Suprapubic skin (tissue), 3 donors: ENCODE results near the gene INAFM2.

Source experiments
- CTCF ChIP-seq, 2 donors: fragments of 200-600 bp in 1 of 2; fragments of 450-650 bp in 1 of 2; sonication (generic) in 1 of 2; IDR thresholded peaks; one replicate each; pipeline ENCODE4 v1.5.1; 2016 to 2019; ENCODE audit warnings: antibody characterized with exemption in 2 of 2, mild to moderate bottlenecking in 1 of 2, moderate library complexity in 1 of 2
- EP300 ChIP-seq: sonication (generic); formaldehyde crosslinking; IDR thresholded peaks from one replicate; pipeline ENCODE4 v1.6.1; 2017; ENCODE audit warnings: antibody characterized with exemption
- POLR2A ChIP-seq, 2 donors: fragments of 450-650 bp; IDR thresholded peaks; one replicate each; pipeline ENCODE4 v1.6.1; 2017; ENCODE audit warnings: antibody characterized with exemption in 2 of 2, mild to moderate bottlenecking in 2 of 2, moderate library complexity in 2 of 2

GRCh38 chr15:40367371-40367685 lies 43.8 kb downstream of the INAFM2 start:
- TF ChIP-seq CTCF (IDR thresholded peaks at IDR 0.05), result no peak
- no peak for TF ChIP-seq EP300
- no peak for TF ChIP-seq POLR2A (IDR thresholded peaks at IDR 0.05)
